Heart right ventricle (tissue), 16 donors: ENCODE measurements around the gene AKAP6. TPM values are rescaled to one million over a fixed set of nuclear protein-coding genes. Genes with fewer than 3 reads are reported as not detected.

Experiments used
- ATAC-seq, 8 donors: fragments of 200-7000 bp; cut with Tn5 transposase; one replicate each; pipeline ENCODE4 v1.9.1; 2020; ENCODE audit warnings: mild to moderate bottlenecking in 8 of 8, moderate library complexity in 8 of 8, moderate number of reproducible peaks in 1 of 8
- DNase-seq, 2 donors: peaks; one replicate each; pipeline ENCODE4 v3.0.0-alpha.2; 2020
- H3K27ac ChIP-seq, 10 donors: fragments of 200-600 bp; sonication (generic) in 2 of 10; one replicate each; pipeline versions ENCODE4 v1.5.0 to v1.8.0; 2020 to 2022; ENCODE audit warnings: mild to moderate bottlenecking in 3 of 10
- H3K27me3 ChIP-seq, 7 donors: fragments of 200-600 bp; one replicate each; pipeline ENCODE4 v1.8.0; 2021 to 2022; ENCODE audit warnings: mild to moderate bottlenecking in 2 of 7
- H3K36me3 ChIP-seq, 9 donors: fragments of 200-600 bp; sonication (generic) in 1 of 9; one replicate each; pipeline versions ENCODE4 v1.5.0 to v1.8.0; 2020 to 2022; ENCODE audit warnings: mild to moderate bottlenecking in 2 of 9
- H3K4me1 ChIP-seq, 9 donors: fragments of 200-600 bp; sonication (generic) in 1 of 9; one replicate each; pipeline versions ENCODE4 v1.5.0 to v1.8.0; 2020 to 2022; ENCODE audit warnings: mild to moderate bottlenecking in 4 of 9
- H3K4me3 ChIP-seq, 10 donors: fragments of 200-600 bp; sonication (generic) in 2 of 10; one replicate each; pipeline versions ENCODE4 v1.5.0 to v1.8.0; 2020 to 2022; ENCODE audit warnings: mild to moderate bottlenecking in 7 of 10, moderate library complexity in 2 of 10
- H3K9me3 ChIP-seq, 11 donors: fragments of 200-600 bp in 10 of 11; sonication (generic) in 2 of 11; one replicate each; pipeline versions ENCODE4 v1.5.0 to v1.8.0; 2013 to 2022; ENCODE audit warnings: mild to moderate bottlenecking in 2 of 11, control low read depth in 1 of 11, moderate library complexity in 1 of 11
- CTCF ChIP-seq, 9 donors: fragments of 200-600 bp; sonication (generic) in 2 of 9; IDR thresholded peaks; one replicate each; pipeline versions ENCODE4 v1.5.0 to v1.8.0; 2021 to 2022; ENCODE audit warnings: antibody characterized with exemption in 9 of 9, mild to moderate bottlenecking in 5 of 9, moderate library complexity in 1 of 9
- WGBS, 2 donors: extraction: QIAGEN DNeasy Blood & Tissue Kit; methylation state at CpG; one replicate each; pipeline ENCODE4 v1.1.7; 2013; ENCODE audit warnings: inconsistent platforms in 1 of 2; 5-methylcytosine and 5-hydroxymethylcytosine counted together
- intact Hi-C, 10 donors: fragments of 100-400 bp; cut with DNase I; formaldehyde crosslinking; loops; one replicate each; pipeline versions ENCODE4 v1.11.1 to v1.14.2; 2022
- polyA plus RNA-seq, 2 donors: library from polyadenylated mRNA; stranded (reverse); fragments of 200-250 nt; gene quantifications; one replicate each; pipeline ENCODE4 v1.2.3, GENCODE V29; 2013
- total RNA-seq, 10 donors: library from RNA; stranded (reverse); fragmentation: NEBNext Ultra II Directional in 3 of 10; extraction: Animal tissue kit (Norgen Biotek cat#: 25700) in 3 of 10; gene quantifications; one replicate each; pipeline versions ENCODE4 v1.2.1 to v1.2.4, GENCODE V29; 2021 to 2023
- donor health status: Arrhythmogenic right ventricular cardiomyopathy.
- donor health status: ischemic (EF 13 %, LVEDD 7.1; RV severe dilation, severe dysfunction).
- donor health status: healthy with polysubstance abuse.
- donor health status: DM: no; HTN: yes; CAD: no.
- donor health status: DM: no; HTN: no; CAD: no.
- donor health status: ischemic (EF 25% LVEDD 6.9; RV normal size, moderate dysfunction).
- donor health status: ischemic (EF 25% LVEDD 5.7; RV mildly dilated, moderate dysfunction).
- donor health status: healthy.
- donor health status: DM: yes; HTN: yes; CAD: no.
- donor health status: Ischemic cardiomyopathy.
- donor health status: ischemic (EF 35%, LVEDD 5.7; RV mildly dilated, moderate dysfunction).
- donor health status: nonischemic (EF 11% LVEDD 7.7; RV severe dilation, severe dysfunction).
- donor health status: DM: yes; HTN: yes; CAD: no.
- donor health status: PGD.
- donor health status: ischemic (EF 29% LVEDD 5.4; RV normal size, mild dysfunction).
- donor health status: nonischemic (EF 23%, LVEDD 6.1; RV moderate dilation, normal function).

The AKAP6 gene
- total and polyA plus RNA-seq, 12 donors: 13.5 to 332 (median 229) TPM

GRCh38 chr14:32298346-32298745 lies 30.8 kb upstream of the AKAP6 start:
- H3K4me3 ChIP-seq: no peak overlapping the region
- no peak for TF ChIP-seq CTCF (IDR thresholded peaks at IDR 0.05)
- no peaks in the 10 kb centered on the region for H3K36me3 ChIP-seq
- intact Hi-C loops: no loop called here
- H3K27ac ChIP-seq: no peak overlapping the region
- no peaks in the 10 kb centered on the region for H3K9me3 ChIP-seq
- peaks cover 0 to 16% (median 10%) of the 10 kb centered on the region in 9 donors for H3K4me1 ChIP-seq
- 72% methylated on average over 3 of the region's 3 CpGs for WGBS, 2 donors
- DNase-seq: no peak
- no peaks in the 10 kb centered on the region for H3K27me3 ChIP-seq
- peak in 3 of 8 donors; percentile 48 to 69 (median 53) for ATAC-seq

GRCh38 chr14:32300136-32300535 lies 29.0 kb upstream of the AKAP6 start:
- Histone ChIP-seq H3K27ac (no peak overlapping the region), H3K4me3 (no peak overlapping the region), H3K27me3 (no peaks in the 10 kb centered on the region), H3K4me1 (peaks cover 0 to 16% (median 10%) of the 10 kb centered on the region in 9 donors), H3K36me3 (no peaks in the 10 kb centered on the region), H3K9me3 (no peaks in the 10 kb centered on the region)
- 29 to 30% methylated on average over 1 of the region's 1 CpG for WGBS, 2 donors
- intact Hi-C loops: no loop called here
- no peak for TF ChIP-seq CTCF (IDR thresholded peaks at IDR 0.05)
- DNase-seq: peak in 1 of 2 donors; percentile 10
- ATAC-seq: peak in 3 of 8 donors; percentile 35 to 77 (median 43)

- intact Hi-C loops: no loop called here
- DNase-seq: no peak
- TF ChIP-seq CTCF (IDR thresholded peaks at IDR 0.05): no peak
- peaks cover 0 to 14% (median 7%) of the 10 kb centered on the region in 9 donors for H3K4me1 ChIP-seq
- ATAC-seq: peak in 2 of 8 donors; percentile 15 to 33
- no peak overlapping the region for H3K4me3 ChIP-seq
- no peaks in the 10 kb centered on the region for H3K36me3 ChIP-seq
- H3K27me3 ChIP-seq: no peaks in the 10 kb centered on the region
- no peak overlapping the region for H3K27ac ChIP-seq
- no peaks in the 10 kb centered on the region for H3K9me3 ChIP-seq
Observed at GRCh38 chr14:32303865-32304264, 25.2 kb upstream of the AKAP6 start.

GRCh38 chr14:32304296-32304695 lies 24.8 kb upstream of the AKAP6 start:
- Histone ChIP-seq H3K27me3 (no peaks in the 10 kb centered on the region), H3K27ac (no peak overlapping the region), H3K36me3 (no peaks in the 10 kb centered on the region), H3K4me1 (peaks cover 0 to 14% (median 3%) of the 10 kb centered on the region in 9 donors), H3K4me3 (no peak overlapping the region), H3K9me3 (no peaks in the 10 kb centered on the region)
- intact Hi-C loops: no loop called here
- ATAC-seq (peak in 1 of 8 donors; percentile 40), DNase-seq (no peak)
- WGBS, 2 donors: 33 to 53% methylated on average over 3 of the region's 3 CpGs
- no peak for TF ChIP-seq CTCF (IDR thresholded peaks at IDR 0.05)
